Esophagus muscularis mucosa (tissue), 4 donors: ENCODE data around the gene NHLRC2.

Experiments
- EP300 ChIP-seq: sonication (generic); formaldehyde crosslinking; IDR thresholded peaks from one replicate; pipeline ENCODE4 v1.6.1; 2017; ENCODE audit warnings: antibody characterized with exemption
- POLR2A ChIP-seq: fragments of 450-650 bp; IDR thresholded peaks from one replicate; pipeline ENCODE4 v1.6.1; 2017; ENCODE audit warnings: antibody characterized with exemption, moderate library complexity, mild to moderate bottlenecking, low read depth
- POLR2AphosphoS5 ChIP-seq, 2 donors: sonication (generic); formaldehyde crosslinking; IDR thresholded peaks; one replicate each; pipeline ENCODE4 v1.6.1; 2017; ENCODE audit warnings: antibody characterized with exemption in 2 of 2
- TF ChIP-seq, protein P1 (sequence below), 3 experiments: fragments of 200-600 bp in 2 of 3; fragments of 450-650 bp in 1 of 3; sonication (generic) in 2 of 3; IDR thresholded peaks; one replicate each; pipeline ENCODE4 v1.5.1; 2017 to 2019; ENCODE audit warnings: antibody characterized with exemption in 3 of 3, mild to moderate bottlenecking in 2 of 3, moderate library complexity in 1 of 3

DNA sequence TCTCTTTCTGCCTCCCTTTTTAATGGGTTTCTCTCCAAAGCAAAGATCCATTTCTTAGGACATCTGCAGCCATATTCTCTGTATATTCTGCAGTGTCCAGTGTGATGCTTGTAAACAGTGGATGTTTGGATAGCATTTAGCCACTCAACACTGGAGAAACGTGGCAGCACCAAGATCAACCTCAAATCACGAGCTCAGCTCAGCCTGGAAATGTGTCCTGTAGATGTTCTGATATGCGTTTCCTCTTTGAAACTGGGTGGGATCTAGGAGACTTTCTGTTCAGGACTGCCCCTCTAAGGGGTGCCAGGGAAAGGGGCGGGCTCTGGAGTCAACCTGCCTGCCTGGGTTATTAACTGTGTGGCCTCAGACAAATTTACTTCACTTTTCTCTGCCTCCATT, 91.2 kb downstream of the NHLRC2 start:
- TF ChIP-seq, protein P1, sequence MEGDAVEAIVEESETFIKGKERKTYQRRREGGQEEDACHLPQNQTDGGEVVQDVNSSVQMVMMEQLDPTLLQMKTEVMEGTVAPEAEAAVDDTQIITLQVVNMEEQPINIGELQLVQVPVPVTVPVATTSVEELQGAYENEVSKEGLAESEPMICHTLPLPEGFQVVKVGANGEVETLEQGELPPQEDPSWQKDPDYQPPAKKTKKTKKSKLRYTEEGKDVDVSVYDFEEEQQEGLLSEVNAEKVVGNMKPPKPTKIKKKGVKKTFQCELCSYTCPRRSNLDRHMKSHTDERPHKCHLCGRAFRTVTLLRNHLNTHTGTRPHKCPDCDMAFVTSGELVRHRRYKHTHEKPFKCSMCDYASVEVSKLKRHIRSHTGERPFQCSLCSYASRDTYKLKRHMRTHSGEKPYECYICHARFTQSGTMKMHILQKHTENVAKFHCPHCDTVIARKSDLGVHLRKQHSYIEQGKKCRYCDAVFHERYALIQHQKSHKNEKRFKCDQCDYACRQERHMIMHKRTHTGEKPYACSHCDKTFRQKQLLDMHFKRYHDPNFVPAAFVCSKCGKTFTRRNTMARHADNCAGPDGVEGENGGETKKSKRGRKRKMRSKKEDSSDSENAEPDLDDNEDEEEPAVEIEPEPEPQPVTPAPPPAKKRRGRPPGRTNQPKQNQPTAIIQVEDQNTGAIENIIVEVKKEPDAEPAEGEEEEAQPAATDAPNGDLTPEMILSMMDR (IDR thresholded peaks at IDR 0.05), result no peak
- TF ChIP-seq POLR2AphosphoS5 (IDR thresholded peaks at IDR 0.05) (no peak), POLR2A (no peak), EP300 (no peak)
